Measurements from ENCODE around the gene EDN1. TPM values are rescaled to one million over a fixed set of nuclear protein-coding genes. Genes with fewer than 3 reads are reported as not detected.

The EDN1 gene
- total and polyA plus RNA-seq, 3 donors from 2014 or later, result 6.4 to 18.4 (median 12.8) TPM

DNA sequence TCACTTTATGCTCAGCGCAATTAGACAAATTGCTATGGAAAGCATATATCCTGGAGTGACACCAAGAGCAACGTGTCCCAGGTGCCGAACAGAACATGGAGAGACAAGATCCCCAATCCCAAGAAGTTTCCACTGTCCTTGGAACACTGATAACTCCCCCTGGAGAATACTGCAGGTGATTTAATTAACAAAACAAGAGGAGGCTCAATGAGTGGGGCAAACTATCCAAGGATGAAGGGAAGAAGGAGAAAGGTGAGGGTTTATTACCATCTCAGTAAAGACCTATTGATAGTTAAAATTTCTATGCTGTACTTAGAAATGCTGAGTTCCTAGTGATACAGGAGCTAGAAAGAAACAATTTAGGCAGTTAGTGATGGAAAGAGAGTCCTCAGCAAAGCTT is 35.7 kb downstream of the EDN1 start:
- no peak for TF ChIP-seq POLR2A (IDR thresholded peaks at IDR 0.05)
- TF ChIP-seq, protein P1, sequence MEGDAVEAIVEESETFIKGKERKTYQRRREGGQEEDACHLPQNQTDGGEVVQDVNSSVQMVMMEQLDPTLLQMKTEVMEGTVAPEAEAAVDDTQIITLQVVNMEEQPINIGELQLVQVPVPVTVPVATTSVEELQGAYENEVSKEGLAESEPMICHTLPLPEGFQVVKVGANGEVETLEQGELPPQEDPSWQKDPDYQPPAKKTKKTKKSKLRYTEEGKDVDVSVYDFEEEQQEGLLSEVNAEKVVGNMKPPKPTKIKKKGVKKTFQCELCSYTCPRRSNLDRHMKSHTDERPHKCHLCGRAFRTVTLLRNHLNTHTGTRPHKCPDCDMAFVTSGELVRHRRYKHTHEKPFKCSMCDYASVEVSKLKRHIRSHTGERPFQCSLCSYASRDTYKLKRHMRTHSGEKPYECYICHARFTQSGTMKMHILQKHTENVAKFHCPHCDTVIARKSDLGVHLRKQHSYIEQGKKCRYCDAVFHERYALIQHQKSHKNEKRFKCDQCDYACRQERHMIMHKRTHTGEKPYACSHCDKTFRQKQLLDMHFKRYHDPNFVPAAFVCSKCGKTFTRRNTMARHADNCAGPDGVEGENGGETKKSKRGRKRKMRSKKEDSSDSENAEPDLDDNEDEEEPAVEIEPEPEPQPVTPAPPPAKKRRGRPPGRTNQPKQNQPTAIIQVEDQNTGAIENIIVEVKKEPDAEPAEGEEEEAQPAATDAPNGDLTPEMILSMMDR (IDR thresholded peaks at IDR 0.05), result no peak
- no peaks in the 10 kb centered on the region for H3K27me3 ChIP-seq
- no peak for DNase-seq

DNA sequence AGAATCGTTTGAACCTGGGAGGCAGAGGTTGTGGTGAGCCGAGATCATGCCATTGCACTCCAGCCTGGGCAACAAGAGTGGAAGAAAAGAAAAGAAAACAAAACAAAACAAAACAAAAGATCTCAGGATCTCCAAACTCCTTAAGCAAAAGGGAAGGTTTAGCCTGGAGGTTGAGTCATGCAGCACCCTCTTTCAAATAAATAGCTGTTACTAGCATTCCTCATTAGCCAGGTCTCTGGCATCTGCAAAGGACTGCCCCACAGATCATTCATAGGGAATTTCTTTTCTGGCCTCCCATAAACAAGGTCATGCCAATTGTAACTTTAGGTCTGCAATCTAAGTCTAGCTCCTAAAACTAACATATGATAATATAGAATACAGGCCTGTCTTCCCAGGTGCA is 37.2 kb downstream of the EDN1 start:
- Histone ChIP-seq H3K36me3 (ENCODE audit: low read depth, missing control alignments) (no peaks in the 10 kb centered on the region), H3K27me3 (no peaks in the 10 kb centered on the region), H3K27ac (no peak overlapping the region), H3K9me3 (no peaks in the 10 kb centered on the region), H3K4me1 (no peaks in the 10 kb centered on the region), H3K4me3 (no peak overlapping the region)
- TF ChIP-seq, protein P1 (IDR thresholded peaks at IDR 0.05), result no peak
- no peak for TF ChIP-seq POLR2A (IDR thresholded peaks at IDR 0.05)
- intact Hi-C loops (cut with DNase I; ENCODE audit: low total_unique reads), result no loop called here
- DNase-seq, result no peak
- WGBS, 2 donors, result 91 to 95% methylated on average over 2 of the region's 2 CpGs

More for the DNA sequence above, 35.7 kb downstream of the EDN1 start:
- no peaks in the 10 kb centered on the region for H3K9me3 ChIP-seq
- no peak overlapping the region for H3K27ac ChIP-seq
- H3K4me1 ChIP-seq, result no peaks in the 10 kb centered on the region
- WGBS, 2 donors, result 43 to 72% methylated on average over 3 of the region's 3 CpGs
- no peak overlapping the region for H3K4me3 ChIP-seq
- intact Hi-C loops (cut with DNase I; ENCODE audit: low total_unique reads), result no loop called here
- no peaks in the 10 kb centered on the region for H3K36me3 ChIP-seq (ENCODE audit: low read depth, missing control alignments)

DNA sequence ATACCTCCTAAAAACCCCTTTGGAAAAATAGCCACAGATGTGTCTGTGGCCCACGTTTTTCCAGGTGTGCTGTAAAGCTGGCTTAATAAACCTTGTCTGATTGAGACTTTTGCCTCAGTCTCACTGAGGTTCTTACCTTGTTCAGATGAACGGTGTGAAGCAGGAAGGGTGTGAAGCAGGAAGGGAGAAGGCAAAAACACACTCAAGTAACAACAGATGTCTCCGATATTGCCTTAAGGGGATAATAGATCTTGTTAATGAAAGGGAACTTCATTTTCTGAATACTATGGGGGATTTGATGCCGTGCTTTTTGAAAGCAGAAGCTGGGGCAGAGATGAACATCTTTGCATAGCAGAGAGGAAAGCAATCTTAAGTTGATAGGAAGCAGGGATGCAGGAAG is 37.8 kb downstream of the EDN1 start:
- Histone ChIP-seq H3K4me1 (no peaks in the 10 kb centered on the region), H3K4me3 (no peak overlapping the region), H3K36me3 (ENCODE audit: low read depth, missing control alignments) (no peaks in the 10 kb centered on the region), H3K27ac (no peak overlapping the region), H3K9me3 (no peaks in the 10 kb centered on the region), H3K27me3 (no peaks in the 10 kb centered on the region)
- no peak for DNase-seq
- intact Hi-C loops (cut with DNase I; ENCODE audit: low total_unique reads), result no loop called here
- no peak for TF ChIP-seq POLR2A (IDR thresholded peaks at IDR 0.05)
- TF ChIP-seq, protein P1 (IDR thresholded peaks at IDR 0.05), result no peak
- 33 to 35% methylated on average over 4 of the region's 4 CpGs for WGBS, 2 donors

DNA sequence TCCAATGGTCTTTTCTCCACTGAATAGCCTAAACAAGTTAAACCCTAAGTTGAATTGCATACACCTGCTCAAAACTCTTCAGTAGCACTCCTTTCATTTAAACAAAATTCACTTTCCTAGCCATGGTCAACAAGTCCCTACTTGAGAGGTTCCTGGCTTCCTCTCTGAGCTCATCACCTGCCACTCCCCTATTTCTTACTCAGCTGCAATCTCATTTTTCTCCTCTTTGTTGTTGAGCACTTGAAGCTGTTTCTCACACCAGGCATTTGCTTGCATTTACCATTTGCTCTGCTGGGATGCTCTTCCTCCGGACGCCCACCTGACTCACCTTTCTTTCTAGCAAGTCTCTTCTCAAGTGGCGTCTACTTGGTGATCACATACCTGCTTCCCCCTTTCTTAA is 38.5 kb downstream of the EDN1 start:
- Histone ChIP-seq H3K4me1 (no peaks in the 10 kb centered on the region), H3K9me3 (no peaks in the 10 kb centered on the region), H3K4me3 (no peak overlapping the region), H3K27me3 (no peaks in the 10 kb centered on the region), H3K27ac (no peak overlapping the region), H3K36me3 (ENCODE audit: low read depth, missing control alignments) (no peaks in the 10 kb centered on the region)
- intact Hi-C loops (cut with DNase I; ENCODE audit: low total_unique reads), result no loop called here
- no peak for DNase-seq
- TF ChIP-seq, protein P1 (IDR thresholded peaks at IDR 0.05), result no peak
- TF ChIP-seq POLR2A (IDR thresholded peaks at IDR 0.05), result no peak
- WGBS, 2 donors, result 64 to 95% methylated on average over 3 of the region's 3 CpGs

DNA sequence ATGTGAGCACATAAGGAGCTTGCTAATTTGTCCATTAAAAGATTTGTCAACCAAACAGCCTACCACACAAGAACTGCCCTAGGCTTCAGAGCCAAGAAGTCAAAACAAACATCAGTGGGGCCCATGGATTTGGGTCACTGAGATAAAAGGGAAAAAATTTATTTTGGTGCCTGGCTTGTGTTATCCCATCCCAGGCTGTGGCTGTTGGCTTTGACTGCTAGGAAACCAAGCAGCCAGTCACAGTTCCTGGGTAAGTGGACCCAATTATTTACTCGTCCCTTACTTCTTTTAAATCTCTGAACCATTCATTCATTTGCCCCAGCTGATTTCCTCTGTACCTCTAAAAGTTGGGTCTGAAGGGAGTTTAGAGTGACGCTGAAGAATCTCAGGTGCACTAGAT is 41.3 kb downstream of the EDN1 start:
- TF ChIP-seq, protein P1 (IDR thresholded peaks at IDR 0.05), result no peak
- TF ChIP-seq POLR2A (IDR thresholded peaks at IDR 0.05), result no peak
- intact Hi-C loops (cut with DNase I; ENCODE audit: low total_unique reads), result no loop called here
- Histone ChIP-seq H3K27ac (no peak overlapping the region), H3K36me3 (ENCODE audit: low read depth, missing control alignments) (no peaks in the 10 kb centered on the region), H3K27me3 (no peaks in the 10 kb centered on the region), H3K9me3 (no peaks in the 10 kb centered on the region), H3K4me3 (no peak overlapping the region), H3K4me1 (no peaks in the 10 kb centered on the region)
- 73 to 77% methylated on average over 2 of the region's 2 CpGs for WGBS, 2 donors
- no peak for DNase-seq

Measured in testis (tissue), 3 donors.